Inferior parietal cortex (tissue), 1 donor: ENCODE measurements around the gene ABTB2.
"Not testable (repeated sequence)": the region's sequence is repeated elsewhere in the genome, so short reads cannot be mapped to it uniquely, and the experiment has no call there.

Experiments used
- DNase-seq: peaks from one replicate; pipeline ENCODE4 v3.0.0-alpha.2; 2016; ENCODE audit errors: extremely low spot score

ABTB2 gene

GRCh38 chr11:34239465-34240149, 118.2 kb downstream of the ABTB2 start:
- DNase-seq = no peak

GRCh38 chr11:34238966-34239365, 118.8 kb downstream of the ABTB2 start:
- no peak for DNase-seq

GRCh38 chr11:34238533-34238932, 119.3 kb downstream of the ABTB2 start:
- DNase-seq = no peak

- no peak for DNase-seq
These were observed 121.2 kb downstream of the ABTB2 start for GRCh38 chr11:34236572-34236971.

- no peak for DNase-seq
These were observed 122.2 kb downstream of the ABTB2 start for GRCh38 chr11:34235591-34236071.

- no peak for DNase-seq
These were observed 122.6 kb downstream of the ABTB2 start for GRCh38 chr11:34235189-34235588.

- DNase-seq = no peak
These were observed 123.6 kb downstream of the ABTB2 start for GRCh38 chr11:34234086-34234740.

- no peak for DNase-seq
These were observed 124.6 kb downstream of the ABTB2 start for GRCh38 chr11:34233215-34233614.

GRCh38 chr11:34232807-34233206, 125.0 kb downstream of the ABTB2 start:
- no peak for DNase-seq

GRCh38 chr11:34226210-34226609, 131.6 kb downstream of the ABTB2 start:
- no peak for DNase-seq

GRCh38 chr11:34225091-34225490, 132.7 kb downstream of the ABTB2 start:
- DNase-seq = no peak

- DNase-seq = no peak
These were observed 133.3 kb downstream of the ABTB2 start for GRCh38 chr11:34224434-34224966.

- DNase-seq = no peak
These were observed 133.9 kb downstream of the ABTB2 start for GRCh38 chr11:34223907-34224306.

GRCh38 chr11:34223021-34223813, 134.6 kb downstream of the ABTB2 start:
- DNase-seq = no peak

GRCh38 chr11:34222030-34222429, 135.8 kb downstream of the ABTB2 start:
- DNase-seq = no peak

- no peak for DNase-seq
These were observed 137.9 kb downstream of the ABTB2 start for GRCh38 chr11:34219941-34220370.

GRCh38 chr11:34219279-34219678, 138.5 kb downstream of the ABTB2 start:
- no peak for DNase-seq

- not testable (repeated sequence) for DNase-seq
These were observed 139.1 kb downstream of the ABTB2 start for GRCh38 chr11:34218756-34219155.

- no peak for DNase-seq
These were observed 139.7 kb downstream of the ABTB2 start for GRCh38 chr11:34218067-34218466.

- DNase-seq = no peak
These were observed 141.1 kb downstream of the ABTB2 start for GRCh38 chr11:34216706-34217105.

GRCh38 chr11:34215806-34216453, 141.9 kb downstream of the ABTB2 start:
- no peak for DNase-seq
